Measurements from ENCODE around the gene UBE2H.
"Not testable (repeated sequence)": the region's sequence is repeated elsewhere in the genome, so short reads cannot be mapped to it uniquely, and the experiment has no call there.

UBE2H gene

GRCh38 chr7:129843365-129843898, 109.3 kb downstream of the UBE2H start:
- no peak for DNase-seq (ENCODE audit: low read depth)

DNA sequence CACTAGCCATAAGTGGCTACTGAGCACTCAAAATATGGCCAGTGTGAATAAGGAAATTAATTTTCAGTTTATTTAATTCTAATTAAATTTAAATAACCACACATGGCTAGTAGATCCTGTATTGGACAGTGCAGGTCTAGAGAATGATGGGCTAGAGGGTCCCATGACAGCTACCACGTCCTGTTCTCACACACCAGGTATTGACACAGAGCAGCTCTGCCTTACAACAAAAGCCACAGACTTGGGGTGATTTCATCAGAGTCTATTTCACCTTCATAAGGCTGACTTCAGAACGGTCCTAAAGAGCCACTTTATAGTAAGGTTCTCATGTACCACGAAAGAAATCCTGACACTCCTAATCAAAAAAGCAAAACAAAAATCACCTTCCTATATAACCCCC, 111.3 kb downstream of the UBE2H start:
- no peak for DNase-seq (ENCODE audit: low read depth)

DNA sequence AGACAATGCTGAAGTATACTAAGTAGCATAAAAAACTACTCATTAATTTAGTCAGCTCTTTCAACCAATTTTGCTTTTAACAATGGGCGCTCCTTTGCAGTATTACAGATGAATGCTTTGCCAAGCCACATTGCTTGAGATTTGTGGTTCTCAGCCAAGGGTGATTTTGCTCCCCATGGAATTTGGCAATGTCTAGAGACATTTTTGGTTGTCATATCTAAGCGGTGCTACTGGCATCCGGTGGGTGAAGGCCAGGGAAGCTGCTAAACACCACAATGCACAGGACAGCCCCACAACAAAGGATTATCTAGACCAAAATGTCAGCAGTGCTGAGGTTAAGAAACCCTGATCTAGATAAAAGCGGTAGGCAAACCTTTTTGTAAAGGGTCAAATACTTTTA, 112.0 kb downstream of the UBE2H start:
- DNase-seq (ENCODE audit: low read depth) = no peak

DNA sequence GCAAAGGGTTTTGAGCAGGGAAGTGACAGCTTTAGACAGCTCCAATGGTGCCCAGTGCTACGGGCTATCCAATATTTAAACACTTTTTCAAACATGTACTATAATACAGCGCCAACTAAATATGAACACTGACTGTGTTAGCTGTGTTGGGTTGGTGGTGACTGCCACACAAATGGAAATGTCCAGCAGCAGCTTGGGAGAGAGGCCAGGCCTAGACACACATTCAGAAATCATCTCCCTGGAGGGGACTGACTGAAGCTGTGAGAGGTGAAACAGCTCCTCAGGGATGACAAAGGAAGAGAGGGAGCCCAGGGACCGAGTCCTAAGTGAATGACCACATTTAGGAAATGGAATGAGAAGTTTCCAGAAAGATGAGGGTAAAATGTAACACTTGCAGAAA, 115.8 kb downstream of the UBE2H start:
- DNase-seq (ENCODE audit: low read depth) = no peak

DNA sequence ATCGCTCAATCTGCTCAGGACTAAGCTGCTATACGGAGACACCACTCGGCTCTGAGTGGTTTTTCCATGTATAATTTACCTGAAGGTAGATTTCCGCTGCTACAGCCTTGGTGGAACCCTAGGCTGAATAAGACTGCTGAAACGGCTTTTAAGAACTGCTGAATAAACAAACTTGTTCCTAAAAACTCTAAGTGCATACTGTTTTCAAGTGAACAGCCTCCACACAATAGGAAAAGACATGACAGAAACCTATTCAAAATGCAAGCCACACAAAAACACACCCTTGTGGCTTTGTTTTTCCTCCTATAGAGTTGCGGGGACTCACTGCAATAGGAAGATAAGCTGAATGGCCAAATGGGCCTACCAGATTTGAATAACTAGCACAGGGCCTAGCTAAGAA, 117.2 kb downstream of the UBE2H start:
- no peak for DNase-seq (ENCODE audit: low read depth)

- not testable (repeated sequence) for DNase-seq (ENCODE audit: low read depth)
Measured at GRCh38 chr7:129833353-129833752, 119.4 kb downstream of the UBE2H start.

- no peak for DNase-seq (ENCODE audit: low read depth)
Measured at GRCh38 chr7:129832701-129833227, 120.0 kb downstream of the UBE2H start.

- no peak for DNase-seq (ENCODE audit: low read depth)
Measured at GRCh38 chr7:129832282-129832681, 120.5 kb downstream of the UBE2H start.

- no peak for DNase-seq (ENCODE audit: low read depth)
Measured at GRCh38 chr7:129831424-129832058, 121.2 kb downstream of the UBE2H start.

GRCh38 chr7:129830949-129831348, 121.8 kb downstream of the UBE2H start:
- no peak for DNase-seq (ENCODE audit: low read depth)

GRCh38 chr7:129829737-129830631, 122.8 kb downstream of the UBE2H start:
- DNase-seq (ENCODE audit: low read depth) = peak; percentile 19

DNA sequence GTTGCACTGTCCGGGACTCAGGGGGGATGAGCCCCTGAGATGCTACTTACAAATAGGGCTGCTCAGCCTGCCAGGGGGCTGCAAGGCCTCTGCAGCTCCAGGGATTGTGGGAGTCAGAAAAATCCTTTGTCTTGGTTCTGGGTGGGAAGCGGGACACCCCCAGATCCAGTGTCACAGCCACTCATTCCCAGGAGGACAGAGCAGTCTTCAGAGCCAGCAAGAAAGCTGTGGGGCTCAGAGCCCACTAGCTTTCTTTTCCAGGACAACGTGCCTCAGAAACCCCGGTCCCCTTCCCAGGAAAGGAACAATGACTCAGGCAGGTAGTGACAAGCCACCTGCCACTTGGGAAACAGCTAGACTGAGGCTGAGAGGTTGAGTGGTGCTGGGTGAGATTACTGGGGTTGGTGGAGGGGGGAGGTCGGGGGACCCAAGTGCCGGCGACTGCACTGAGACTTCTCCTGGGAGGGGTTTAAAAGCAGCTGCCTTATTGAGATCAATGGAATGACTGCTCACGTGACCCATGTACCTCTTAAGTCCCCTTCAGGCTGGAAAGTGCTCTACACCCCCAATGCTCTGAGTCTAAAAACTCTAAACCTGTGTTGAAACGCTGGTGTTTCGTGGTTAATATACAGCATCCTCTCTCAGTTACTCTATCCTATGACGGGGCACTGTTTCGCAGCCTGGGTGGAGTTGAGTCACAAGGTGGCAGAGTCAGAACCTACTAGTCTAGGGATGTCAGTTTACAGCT, 123.6 kb downstream of the UBE2H start:
- no peak for DNase-seq (ENCODE audit: low read depth)

DNA sequence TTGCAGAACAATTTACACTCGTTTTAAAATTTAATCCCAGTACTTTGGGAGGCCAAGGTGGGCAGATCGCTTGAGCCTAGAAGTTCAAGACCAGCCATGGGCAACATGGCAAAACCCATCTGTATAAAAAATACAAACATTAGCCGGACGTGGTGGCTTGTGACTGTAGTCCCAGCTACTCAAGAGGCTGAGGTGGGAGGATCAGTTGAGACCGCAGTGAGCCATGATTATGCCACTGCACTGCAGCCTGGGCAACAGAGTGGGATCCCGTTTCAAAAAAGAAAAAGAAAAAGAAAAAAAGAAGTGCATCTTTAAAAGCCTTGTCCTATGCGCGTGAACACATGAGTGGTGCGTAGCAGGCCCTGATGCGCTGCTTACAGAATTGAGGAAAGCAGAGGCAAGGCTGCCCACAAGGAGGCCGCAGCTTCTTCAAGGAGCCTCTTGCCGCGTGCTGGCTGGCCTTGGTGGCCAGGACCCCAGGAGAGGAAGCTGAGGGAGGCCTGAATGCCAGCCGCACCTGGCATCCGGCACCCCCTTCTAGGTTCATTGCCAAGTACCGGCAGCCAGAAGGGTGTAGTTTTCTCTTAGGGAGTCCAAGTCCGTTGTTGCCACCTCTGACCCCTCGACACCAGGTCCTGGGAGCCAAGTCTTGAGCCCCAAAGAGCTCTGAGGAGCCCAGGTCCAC, 124.5 kb downstream of the UBE2H start:
- no peak for DNase-seq (ENCODE audit: low read depth)

GRCh38 chr7:129827467-129827990, 125.2 kb downstream of the UBE2H start:
- DNase-seq (ENCODE audit: low read depth) = no peak

- not testable (repeated sequence) for DNase-seq (ENCODE audit: low read depth)
Measured at GRCh38 chr7:129826895-129827294, 125.9 kb downstream of the UBE2H start.

GRCh38 chr7:129825209-129825970, 127.4 kb downstream of the UBE2H start:
- DNase-seq (ENCODE audit: low read depth) = peak; percentile 73

- no peak for DNase-seq (ENCODE audit: low read depth)
Measured at GRCh38 chr7:129824291-129825208, 128.2 kb downstream of the UBE2H start.

DNA sequence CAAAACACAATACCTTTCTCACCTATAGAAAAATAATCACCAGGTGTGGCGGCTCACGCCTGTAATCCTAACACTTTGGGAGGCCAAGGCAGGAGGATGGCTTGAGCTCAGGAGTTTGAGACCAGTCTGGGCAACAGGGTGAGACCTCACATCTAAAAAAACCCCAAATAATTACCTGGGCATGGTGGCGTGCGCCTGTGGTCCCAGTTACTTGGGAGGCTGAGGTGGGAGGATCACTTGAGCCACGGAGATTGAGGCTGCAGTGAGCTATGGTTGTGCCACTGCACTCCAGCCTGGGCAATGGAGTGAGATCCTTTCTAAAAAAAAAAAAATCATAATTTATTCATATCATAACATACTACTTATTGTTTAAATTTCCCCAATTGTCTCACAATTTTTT, 129.6 kb downstream of the UBE2H start:
- not testable (repeated sequence) for DNase-seq (ENCODE audit: low read depth)

DNA sequence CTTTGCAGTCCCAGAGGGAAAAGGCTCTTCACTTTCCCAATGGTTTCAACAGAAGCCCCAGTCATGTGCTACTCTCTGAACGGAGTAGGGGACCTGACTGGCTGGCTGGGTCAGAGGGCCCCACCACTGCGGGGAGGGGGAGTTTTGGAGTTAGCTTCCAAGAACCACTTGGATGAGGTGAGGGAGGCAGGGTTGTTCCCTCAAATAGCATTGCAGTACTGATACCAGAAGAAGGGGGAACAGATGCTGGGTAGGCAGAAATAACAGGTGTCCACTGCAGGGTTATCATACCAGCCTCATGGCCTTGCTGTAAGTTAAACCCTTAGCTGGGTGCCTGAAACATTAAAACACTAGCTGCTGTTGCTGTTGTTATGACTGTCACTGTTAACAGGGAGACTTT, 131.3 kb downstream of the UBE2H start:
- DNase-seq (ENCODE audit: low read depth) = no peak

GRCh38 chr7:129816742-129817141, 136.0 kb downstream of the UBE2H start:
- DNase-seq (ENCODE audit: low read depth) = no peak
